IPS-20b (cell line): ENCODE measurements around the gene FNDC3B.

ENCODE experiments used
- H3K27ac ChIP-seq: one replicate; pipeline ENCODE4 v1.5.1; 2013; ENCODE audit warnings: low read length
- H3K27me3 ChIP-seq: 2 replicates; pipeline ENCODE4 v1.6.1; 2013; ENCODE audit warnings: mild to moderate bottlenecking, low read length, inconsistent platforms; ENCODE audit not compliant: insufficient read depth
- H3K36me3 ChIP-seq: 2 replicates; pipeline ENCODE4 v1.6.1; 2013; ENCODE audit warnings: low read depth, mild to moderate bottlenecking, inconsistent platforms, low read length, moderate library complexity; ENCODE audit not compliant: insufficient read depth
- H3K4me1 ChIP-seq: 2 replicates; pipeline ENCODE4 v1.6.1; 2013; ENCODE audit warnings: mild to moderate bottlenecking, control low read depth, inconsistent platforms, low read length, moderate library complexity; ENCODE audit not compliant: insufficient read depth
- H3K4me3 ChIP-seq: 2 replicates; pipeline ENCODE4 v1.5.1; 2013; ENCODE audit warnings: mild to moderate bottlenecking, low read length, inconsistent platforms
- H3K9ac ChIP-seq: 2 replicates; pipeline ENCODE4 v1.6.1; 2013; ENCODE audit warnings: low read depth, mild to moderate bottlenecking, inconsistent platforms, low read length, moderate library complexity
- H3K9me3 ChIP-seq: 2 replicates; pipeline ENCODE4 v1.6.1; 2013; ENCODE audit warnings: mild to moderate bottlenecking, low read depth, low read length, inconsistent platforms; ENCODE audit not compliant: insufficient read depth

FNDC3B gene

DNA sequence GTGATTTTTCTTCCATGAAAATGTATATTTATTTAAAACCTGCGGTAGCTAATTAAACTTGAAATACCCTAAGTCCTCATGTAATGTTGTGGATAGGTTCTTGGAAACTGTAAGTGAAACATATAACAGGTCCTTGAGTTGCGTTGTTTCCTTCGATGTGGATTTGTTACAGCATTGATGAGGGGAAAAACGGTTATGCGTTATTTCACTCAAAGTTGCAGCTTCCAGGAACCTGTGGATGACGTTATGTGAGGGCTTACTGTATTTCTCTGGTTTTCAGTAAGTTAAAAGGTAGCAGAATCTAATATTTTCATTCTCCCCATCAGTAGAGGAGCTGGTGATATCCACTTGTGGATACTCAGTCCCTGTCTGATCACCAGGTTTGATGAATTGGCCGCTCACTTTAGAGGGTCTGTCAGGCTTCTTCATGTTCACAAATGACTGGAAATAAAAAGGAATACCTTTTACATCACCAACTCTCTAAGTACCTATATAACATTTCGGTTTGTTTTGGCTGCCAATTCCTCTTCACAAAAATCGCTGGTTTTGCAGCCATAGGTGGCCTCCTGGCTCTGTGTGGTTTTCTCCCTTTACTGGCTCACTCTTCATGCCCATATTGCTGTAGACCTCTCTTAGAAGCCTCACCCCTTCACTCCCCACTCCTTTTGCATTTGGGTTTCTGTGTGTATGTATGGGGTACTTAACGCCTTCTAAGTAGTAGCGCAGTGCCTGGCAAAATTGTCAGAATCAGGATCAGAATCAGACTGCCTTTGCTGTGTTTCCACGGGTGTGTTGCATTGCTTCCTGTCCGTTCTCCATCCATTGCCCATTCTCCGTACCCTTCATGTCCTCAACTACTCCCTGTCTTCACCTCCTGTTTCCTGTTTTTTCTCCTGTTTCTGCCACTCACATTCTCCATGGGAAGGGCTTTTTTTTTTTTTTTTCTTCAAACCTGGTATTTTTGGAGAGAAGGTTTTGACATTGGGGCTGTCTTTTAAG, 112.6 kb downstream of the FNDC3B start:
- Histone ChIP-seq H3K4me3 (no peak overlapping the region), H3K9ac (no peak overlapping the region), H3K27ac (no peak overlapping the region), H3K27me3 (no peaks in the 10 kb centered on the region), H3K4me1 (peaks cover 60% of the 10 kb centered on the region), H3K36me3 (no peaks in the 10 kb centered on the region), H3K9me3 (no peaks in the 10 kb centered on the region)

DNA sequence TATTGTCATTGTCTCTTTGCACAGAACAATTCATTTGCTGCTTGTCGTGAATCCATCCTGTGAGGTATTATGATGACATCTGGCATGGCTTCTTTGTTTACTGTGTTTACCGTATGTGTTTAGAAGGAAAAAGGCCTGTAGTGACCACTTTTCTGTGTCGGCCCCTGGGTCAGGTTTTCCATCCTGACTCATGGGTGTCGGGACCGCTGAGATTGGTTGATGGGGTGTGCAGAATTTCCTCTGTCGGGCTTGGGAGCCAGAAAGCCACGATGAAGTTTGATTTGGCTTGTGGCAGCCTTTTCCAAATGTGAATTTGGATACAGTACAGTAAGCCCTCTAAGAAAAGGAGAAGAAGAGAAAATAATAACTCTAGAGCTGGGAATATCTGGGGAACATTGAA, 113.5 kb downstream of the FNDC3B start:
- no peak overlapping the region for H3K27ac ChIP-seq
- H3K36me3 ChIP-seq: no peaks in the 10 kb centered on the region
- H3K4me3 ChIP-seq: no peak overlapping the region
- H3K4me1 ChIP-seq: peaks cover 61% of the 10 kb centered on the region
- no peaks in the 10 kb centered on the region for H3K9me3 ChIP-seq
- H3K27me3 ChIP-seq: no peaks in the 10 kb centered on the region
- peak overlapping the region; percentile 35; the same call in 1 of the 2 replicates for H3K9ac ChIP-seq

DNA sequence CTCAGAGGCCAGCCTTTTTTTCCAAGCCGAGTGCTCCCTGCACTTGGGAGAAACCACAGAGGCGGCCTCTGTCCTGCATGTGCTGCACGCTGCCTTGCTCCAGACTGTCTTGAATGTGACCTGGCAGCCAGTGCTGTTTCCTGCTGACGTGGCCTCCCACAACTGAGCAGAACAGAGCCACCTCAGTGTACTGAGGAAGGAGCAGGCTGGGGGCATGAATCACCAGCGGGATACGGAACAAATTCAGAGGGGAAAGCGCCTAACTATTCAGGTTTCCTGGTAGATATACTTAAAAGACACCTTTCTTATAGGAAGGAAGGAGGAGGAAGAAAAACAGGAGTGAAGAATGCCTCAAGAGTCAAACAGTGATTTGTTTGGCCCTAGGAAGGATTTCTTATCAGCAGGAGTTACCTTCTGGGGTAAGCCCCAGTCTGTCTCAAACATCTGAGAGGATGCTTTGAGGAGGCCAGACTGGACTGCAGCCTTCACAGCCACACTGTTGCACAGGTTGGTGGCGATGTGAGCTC, 114.0 kb downstream of the FNDC3B start:
- H3K4me1 ChIP-seq: peaks cover 61% of the 10 kb centered on the region
- H3K27ac ChIP-seq: peak overlapping the region; percentile 6
- peak overlapping the region; percentile 35; the same call in 1 of the 2 replicates for H3K9ac ChIP-seq
- H3K4me3 ChIP-seq: no peak overlapping the region
- no peaks in the 10 kb centered on the region for H3K27me3 ChIP-seq
- H3K9me3 ChIP-seq: no peaks in the 10 kb centered on the region
- H3K36me3 ChIP-seq: no peaks in the 10 kb centered on the region

DNA sequence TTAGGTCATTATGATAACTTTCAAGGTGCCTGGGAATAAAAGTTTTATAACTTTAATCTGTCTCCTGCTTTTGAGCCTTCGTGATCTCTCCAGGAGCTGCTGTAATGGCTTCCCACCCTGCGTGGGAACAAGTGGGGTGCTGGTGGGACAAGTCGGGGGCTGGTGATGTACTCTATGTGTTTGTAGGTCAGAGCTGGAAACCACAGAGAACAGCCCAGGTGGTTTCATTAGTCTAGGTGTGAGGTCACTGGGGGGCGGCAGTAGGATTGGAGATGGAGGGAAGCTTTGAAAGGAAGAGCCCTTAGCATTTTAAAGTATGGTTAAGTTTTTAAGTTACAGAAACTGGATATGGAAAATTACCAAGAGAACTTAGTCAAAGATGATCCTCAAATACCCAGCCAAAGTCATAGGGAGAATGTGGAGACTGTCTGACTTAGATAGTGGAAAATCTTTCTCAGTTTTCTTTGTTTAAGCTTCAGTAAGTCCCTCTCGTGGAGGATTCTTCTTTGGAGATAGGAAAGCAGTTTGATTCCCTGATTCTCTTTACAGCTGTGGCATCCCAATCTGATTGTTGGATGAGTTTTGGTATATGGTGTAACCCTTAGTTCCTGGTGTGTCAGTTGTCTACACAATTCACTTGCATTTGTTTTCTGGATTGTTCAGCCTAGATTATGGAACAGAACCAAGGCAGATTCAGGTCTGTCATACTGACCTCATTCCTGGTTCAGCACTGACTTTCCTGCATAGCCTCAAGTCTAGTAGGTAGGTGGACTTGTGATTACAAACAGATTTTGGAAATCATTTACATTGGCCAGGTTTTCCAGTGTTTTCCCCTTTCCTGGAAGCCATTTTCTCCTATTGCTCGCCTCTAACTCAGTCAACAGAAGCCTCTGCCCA, 115.6 kb downstream of the FNDC3B start:
- H3K4me1 ChIP-seq: peaks cover 64% of the 10 kb centered on the region
- no peaks in the 10 kb centered on the region for H3K27me3 ChIP-seq
- H3K9me3 ChIP-seq: no peaks in the 10 kb centered on the region
- no peaks in the 10 kb centered on the region for H3K36me3 ChIP-seq
- H3K9ac ChIP-seq: peak overlapping the region; percentile 31; the same call in 1 of the 2 replicates
- peak overlapping the region; percentile 43; the same call in 1 of the 2 replicates for H3K4me3 ChIP-seq
- H3K27ac ChIP-seq: peak overlapping the region; percentile 36

DNA sequence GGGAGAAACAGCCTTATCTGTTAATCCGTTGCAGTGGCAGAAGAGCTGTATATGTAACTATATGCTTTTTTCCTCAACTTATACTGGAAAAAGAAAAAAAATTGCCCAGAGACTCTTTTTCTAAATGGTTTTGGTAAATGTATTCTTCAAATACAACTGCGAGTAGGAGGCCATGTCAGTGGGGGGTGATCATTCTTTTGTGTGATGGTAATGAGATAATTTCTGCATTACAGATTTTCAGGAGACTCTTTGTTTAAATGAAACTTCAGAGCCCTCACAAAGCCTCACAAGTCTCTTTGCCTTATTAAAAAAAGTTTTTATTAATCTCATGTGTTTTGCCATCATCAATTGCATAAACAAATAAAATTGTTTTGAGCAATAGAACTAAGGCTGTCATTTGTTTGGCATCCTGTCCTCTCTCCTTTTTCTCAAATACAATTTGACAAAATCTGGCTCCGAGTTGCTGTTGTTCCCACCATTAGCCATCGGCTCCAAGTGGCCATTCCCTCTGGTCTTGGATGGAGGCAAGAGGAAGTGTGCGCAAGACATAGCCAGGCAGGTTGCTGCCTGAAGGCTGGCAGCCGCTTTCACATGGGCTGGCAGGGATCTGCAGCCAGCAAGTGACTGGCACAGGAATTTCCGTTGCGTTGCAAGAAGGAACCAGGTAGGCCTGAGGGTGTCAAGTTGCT, 116.7 kb downstream of the FNDC3B start:
- Histone ChIP-seq H3K4me3 (peak overlapping the region; percentile 43; the same call in 1 of the 2 replicates), H3K4me1 (peaks cover 70% of the 10 kb centered on the region), H3K27ac (peak overlapping the region; percentile 53), H3K9me3 (no peaks in the 10 kb centered on the region), H3K27me3 (no peaks in the 10 kb centered on the region), H3K36me3 (no peaks in the 10 kb centered on the region), H3K9ac (peak overlapping the region; percentile 54; the same call in 1 of the 2 replicates)

DNA sequence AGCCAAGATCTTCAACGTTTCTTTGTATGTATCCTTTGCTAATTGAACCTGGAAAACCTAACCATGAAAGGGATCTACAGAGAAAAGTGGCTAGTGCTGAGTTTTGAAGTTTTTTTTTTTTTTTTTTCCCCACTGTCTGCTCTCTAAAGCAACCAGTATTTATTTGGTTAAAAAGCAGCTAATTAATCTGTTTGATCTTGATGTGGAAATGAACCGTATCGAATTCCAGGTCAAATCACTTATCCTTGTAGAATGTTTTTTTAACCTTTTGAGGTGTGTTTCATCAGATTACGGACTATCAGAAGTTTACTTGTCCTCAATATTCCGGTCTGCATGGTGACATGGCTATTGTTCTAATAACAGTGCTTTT, 117.2 kb downstream of the FNDC3B start:
- Histone ChIP-seq H3K9ac (peak overlapping the region; percentile 54; the same call in 1 of the 2 replicates), H3K4me3 (peak overlapping the region; percentile 43; the same call in 1 of the 2 replicates), H3K9me3 (no peaks in the 10 kb centered on the region), H3K27ac (peak overlapping the region; percentile 53), H3K36me3 (no peaks in the 10 kb centered on the region), H3K27me3 (no peaks in the 10 kb centered on the region), H3K4me1 (peaks cover 70% of the 10 kb centered on the region)

DNA sequence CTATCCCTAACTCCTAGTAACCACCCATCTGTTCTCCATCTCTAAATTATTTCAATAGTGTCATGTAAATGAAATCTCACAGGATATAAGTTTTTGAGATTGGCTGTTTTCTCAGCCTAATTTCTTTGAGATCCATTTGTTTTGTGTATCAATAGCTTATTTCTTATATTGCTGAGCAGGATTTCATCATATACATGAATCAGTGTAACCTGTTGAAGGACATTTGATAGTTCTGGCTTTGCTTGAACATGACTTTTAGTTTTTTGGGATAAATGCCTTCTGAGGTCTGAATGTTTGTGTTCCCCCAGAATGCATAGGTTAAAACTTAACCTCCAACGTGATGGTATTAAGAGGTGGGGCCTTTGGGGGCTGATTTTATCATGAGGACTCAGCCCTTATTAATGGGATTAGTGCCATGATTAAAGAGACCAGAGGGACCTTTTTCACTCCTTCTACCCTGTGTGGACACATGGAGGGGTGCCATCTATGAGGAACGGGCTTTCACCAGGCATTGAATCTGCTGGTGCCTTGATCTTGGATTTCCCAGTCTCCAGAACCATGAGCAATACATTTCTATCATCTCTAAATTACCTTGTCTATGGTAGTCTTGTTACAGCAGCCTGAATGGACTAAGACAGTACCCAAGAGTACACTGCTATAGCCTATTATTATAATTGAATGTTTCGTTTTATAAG, 118.3 kb downstream of the FNDC3B start:
- no peaks in the 10 kb centered on the region for H3K36me3 ChIP-seq
- no peak overlapping the region for H3K27ac ChIP-seq

DNA sequence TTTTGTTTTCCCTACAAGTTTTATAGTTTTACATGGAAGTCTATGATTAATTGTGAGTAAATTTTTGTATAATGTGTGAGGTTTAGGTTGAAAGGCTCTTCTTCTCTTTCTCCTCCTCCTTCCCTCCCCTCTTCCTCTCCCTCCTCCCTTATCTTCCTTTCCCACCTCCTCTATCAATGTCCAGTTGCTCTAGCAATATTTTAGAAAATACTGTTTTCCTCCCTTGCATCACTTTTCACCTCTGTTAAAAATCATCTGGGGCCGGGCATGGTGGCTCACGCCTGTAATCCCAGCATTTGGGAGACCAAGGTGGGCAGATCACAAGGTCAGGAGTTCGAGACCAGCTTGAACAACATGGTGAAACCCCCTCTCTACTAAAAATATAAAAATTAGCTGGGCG, 119.4 kb downstream of the FNDC3B start:
- Histone ChIP-seq H3K27ac (no peak overlapping the region), H3K4me1 (peaks cover 50% of the 10 kb centered on the region), H3K4me3 (no peak overlapping the region), H3K27me3 (no peaks in the 10 kb centered on the region), H3K9me3 (no peaks in the 10 kb centered on the region), H3K36me3 (no peaks in the 10 kb centered on the region), H3K9ac (no peak overlapping the region)

More for the DNA sequence above, 118.3 kb downstream of the FNDC3B start:
- H3K9ac ChIP-seq: no peak overlapping the region
- H3K4me3 ChIP-seq: no peak overlapping the region
- H3K27me3 ChIP-seq: no peaks in the 10 kb centered on the region
- peaks cover 60% of the 10 kb centered on the region for H3K4me1 ChIP-seq
- H3K9me3 ChIP-seq: no peaks in the 10 kb centered on the region

DNA sequence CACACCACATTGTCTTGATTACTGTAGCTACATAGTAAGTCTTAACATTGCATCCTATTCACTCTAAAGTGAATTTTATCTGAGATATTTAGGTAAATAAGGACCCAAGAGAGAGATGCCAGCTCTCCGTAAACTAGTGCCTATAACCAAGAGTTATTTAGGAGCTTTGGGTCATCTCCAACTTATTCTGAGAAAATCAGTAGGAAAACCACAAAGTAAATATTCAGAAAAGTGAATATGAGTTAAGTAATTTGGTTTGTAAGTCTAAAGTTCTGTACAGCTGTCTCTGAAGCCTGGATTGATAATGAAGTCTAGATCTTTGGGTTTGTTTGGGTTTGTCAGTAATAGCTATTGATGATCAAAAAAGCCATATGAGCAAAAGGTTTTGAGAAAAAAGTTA, 120.0 kb downstream of the FNDC3B start:
- Histone ChIP-seq H3K9me3 (no peaks in the 10 kb centered on the region), H3K4me3 (no peak overlapping the region), H3K27me3 (no peaks in the 10 kb centered on the region), H3K4me1 (peaks cover 50% of the 10 kb centered on the region), H3K36me3 (no peaks in the 10 kb centered on the region), H3K27ac (no peak overlapping the region), H3K9ac (no peak overlapping the region)

DNA sequence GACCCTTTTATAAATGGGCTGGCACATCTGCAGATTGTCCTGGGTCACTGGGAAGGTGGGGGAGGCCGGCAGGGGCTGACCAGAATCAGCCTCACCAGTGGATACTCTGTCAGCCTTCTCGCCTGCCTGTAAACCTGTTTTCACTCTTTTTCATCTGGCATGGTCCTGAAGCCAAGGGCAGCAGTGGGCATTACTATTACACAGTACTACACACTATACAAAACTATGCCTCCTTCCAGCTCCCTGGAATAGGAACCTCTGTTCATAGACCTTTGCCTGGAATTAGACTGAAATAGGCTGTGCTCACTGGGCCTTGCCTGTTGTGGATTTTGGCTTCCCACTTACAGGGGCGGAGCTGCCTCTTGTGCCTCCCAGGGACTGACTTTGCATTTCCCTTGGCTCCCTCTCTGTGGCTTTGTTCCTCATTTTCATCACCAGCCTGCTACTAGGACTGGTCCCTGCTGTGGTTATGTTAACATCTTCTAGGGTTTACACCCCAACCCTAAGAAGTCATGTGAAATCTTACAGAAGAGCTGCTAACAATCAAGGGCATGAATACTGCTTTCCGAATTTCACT, 120.7 kb downstream of the FNDC3B start:
- H3K4me1 ChIP-seq: peaks cover 43% of the 10 kb centered on the region

More for the DNA sequence above, 120.7 kb downstream of the FNDC3B start:
- Histone ChIP-seq H3K9me3 (no peaks in the 10 kb centered on the region), H3K27me3 (no peaks in the 10 kb centered on the region), H3K36me3 (no peaks in the 10 kb centered on the region), H3K27ac (no peak overlapping the region), H3K4me3 (no peak overlapping the region), H3K9ac (no peak overlapping the region; the same call in 1 of the 2 replicates)
